Suppressor macrophage treated with lipopolysaccharide for 4 hours (primary cell): ENCODE measurements around the gene N4BP2L2.

Experiments
- DNase-seq: peaks from one replicate; pipeline ENCODE4 v3.0.0-alpha.2; 2020

Gene N4BP2L2

GRCh38 chr13:32425158-32425557 lies 113.4 kb downstream of the N4BP2L2 start:
- no peak for DNase-seq

GRCh38 chr13:32423592-32423991 lies 115.0 kb downstream of the N4BP2L2 start:
- no peak for DNase-seq

- DNase-seq, result no peak
These were observed 118.7 kb downstream of the N4BP2L2 start for GRCh38 chr13:32419862-32420261.

GRCh38 chr13:32417995-32418394 lies 120.6 kb downstream of the N4BP2L2 start:
- no peak for DNase-seq

- DNase-seq, result no peak
These were observed 123.6 kb downstream of the N4BP2L2 start for GRCh38 chr13:32415019-32415418.

GRCh38 chr13:32414580-32414979 lies 124.0 kb downstream of the N4BP2L2 start:
- no peak for DNase-seq

GRCh38 chr13:32413284-32413683 lies 125.3 kb downstream of the N4BP2L2 start:
- DNase-seq, result no peak

- DNase-seq, result no peak
These were observed 128.8 kb downstream of the N4BP2L2 start for GRCh38 chr13:32409561-32410421.

GRCh38 chr13:32409001-32409313 lies 129.6 kb downstream of the N4BP2L2 start:
- DNase-seq, result no peak

- DNase-seq, result no peak
These were observed 130.1 kb downstream of the N4BP2L2 start for GRCh38 chr13:32408296-32409000.

- no peak for DNase-seq
These were observed 130.7 kb downstream of the N4BP2L2 start for GRCh38 chr13:32407854-32408253.

GRCh38 chr13:32403108-32403507 lies 135.5 kb downstream of the N4BP2L2 start:
- no peak for DNase-seq

- no peak for DNase-seq
These were observed 147.4 kb downstream of the N4BP2L2 start for GRCh38 chr13:32391101-32391619.

- DNase-seq, result no peak
These were observed 148.1 kb downstream of the N4BP2L2 start for GRCh38 chr13:32390484-32390883.

- DNase-seq, result no peak
These were observed 148.5 kb downstream of the N4BP2L2 start for GRCh38 chr13:32390048-32390447.

GRCh38 chr13:32385410-32385809 lies 153.2 kb downstream of the N4BP2L2 start:
- DNase-seq, result no peak

- no peak for DNase-seq
These were observed 153.9 kb downstream of the N4BP2L2 start for GRCh38 chr13:32384702-32385101.

GRCh38 chr13:32383836-32384618 lies 154.6 kb downstream of the N4BP2L2 start:
- no peak for DNase-seq
